GM12878 (cell line): Measurements from ENCODE around the gene FOSL1. TPM values are rescaled to one million over a fixed set of nuclear protein-coding genes. Genes with fewer than 3 reads are reported as not detected.

Experiments used
- ATF3 ChIP-seq: IDR thresholded peaks from 2 replicates; pipeline ENCODE4 v1.6.1; 2011; ENCODE audit warnings: low read depth, mild to moderate bottlenecking, low read length, moderate library complexity, borderline replicate concordance; ENCODE audit errors: extremely low read depth
- BCL11A ChIP-seq: IDR thresholded peaks from 2 replicates; pipeline ENCODE4 v1.6.1; 2011; ENCODE audit warnings: low read depth, low read length
- BMI1 ChIP-seq: fragments of 450-650 bp; IDR thresholded peaks from 2 replicates; pipeline ENCODE4 v1.6.1; 2016; ENCODE audit warnings: mild to moderate bottlenecking, moderate library complexity, borderline replicate concordance
- BRCA1 ChIP-seq: IDR thresholded peaks from 2 replicates; pipeline ENCODE4 v1.6.1; 2011; ENCODE audit warnings: low read depth, low read length, improper control_type of control experiment
- CBFB ChIP-seq: IDR thresholded peaks from 2 replicates; pipeline ENCODE4 v1.6.1; 2016; ENCODE audit warnings: antibody characterized with exemption, low read depth
- CEBPB ChIP-seq, 2 experiments: fragments of 150-350 bp in 1 of 2; IDR thresholded peaks; 2 replicates each; pipeline ENCODE4 v1.6.1; 2012 to 2014; ENCODE audit warnings: low read depth in 2 of 2, low read length in 2 of 2, borderline replicate concordance in 1 of 2, inconsistent platforms in 1 of 2
- CHD2 ChIP-seq: IDR thresholded peaks from 2 replicates; pipeline ENCODE4 v1.6.1; 2011; ENCODE audit warnings: low read depth, low read length, improper control_type of control experiment, borderline replicate concordance
- CTCF ChIP-seq, 3 experiments: IDR thresholded peaks in 2 of 3; conservative IDR thresholded peaks in 1 of 3; 2 replicates each; pipeline ENCODE4 v1.5.1; 2011; ENCODE audit warnings: low read depth in 3 of 3, low read length in 3 of 3, mild to moderate bottlenecking in 3 of 3, control low read depth in 2 of 3, moderate library complexity in 2 of 3, inconsistent platforms in 1 of 3, mixed read lengths in 1 of 3; ENCODE audit not compliant: control insufficient read depth in 2 of 3, insufficient read depth in 1 of 3; ENCODE audit errors: extremely low read depth in 1 of 3
- EGR1 ChIP-seq, 2 experiments: IDR thresholded peaks; 1 replicate in 1 of 2; 2 replicates in 1 of 2; pipeline ENCODE4 v1.6.1; 2011 to 2012; ENCODE audit warnings: low read depth in 2 of 2, low read length in 2 of 2, borderline replicate concordance in 1 of 2, mild to moderate bottlenecking in 1 of 2, moderate library complexity in 1 of 2
- HDAC2 ChIP-seq: fragments of 200-600 bp; sonication (generic); IDR thresholded peaks from 2 replicates; pipeline ENCODE4 v1.6.1; 2017
- HDAC6 ChIP-seq: fragments of 200-600 bp; sonication (generic); IDR thresholded peaks from one replicate; pipeline ENCODE4 v1.8.0; 2017; ENCODE audit warnings: antibody characterized with exemption; ENCODE audit not compliant: unreplicated experiment
- MYB ChIP-seq: fragments of 150-350 bp; IDR thresholded peaks from 2 replicates; pipeline ENCODE4 v1.6.1; 2014; ENCODE audit warnings: mild to moderate bottlenecking, low read depth, low read length, borderline replicate concordance
- NFXL1 ChIP-seq: fragments of 450-650 bp; IDR thresholded peaks from 2 replicates; pipeline ENCODE4 v1.6.1; 2017; ENCODE audit warnings: antibody characterized with exemption, mild to moderate bottlenecking, borderline replicate concordance
- NFYB ChIP-seq: IDR thresholded peaks from 2 replicates; pipeline ENCODE4 v1.6.1; 2011; ENCODE audit warnings: low read depth, mild to moderate bottlenecking, low read length, improper control_type of control experiment, moderate library complexity; ENCODE audit not compliant: insufficient read depth
- NR2F1 ChIP-seq: fragments of 450-650 bp; conservative IDR thresholded peaks from 2 replicates; pipeline ENCODE4 v1.6.1; 2017; ENCODE audit warnings: mild to moderate bottlenecking
- NRF1 ChIP-seq: conservative IDR thresholded peaks from 2 replicates; pipeline ENCODE4 v1.6.1; 2011; ENCODE audit warnings: mild to moderate bottlenecking, low read depth, low read length, improper control_type of control experiment
- POLR2AphosphoS5 ChIP-seq: IDR thresholded peaks from 2 replicates; pipeline ENCODE4 v1.6.1; 2011; ENCODE audit warnings: mild to moderate bottlenecking, low read length, inconsistent platforms
- SMC3 ChIP-seq: IDR thresholded peaks from 2 replicates; pipeline ENCODE4 v1.6.1; 2011; ENCODE audit warnings: low read length, improper control_type of control experiment, borderline replicate concordance
- SREBF1 ChIP-seq: IDR thresholded peaks from 2 replicates; pipeline ENCODE4 v1.6.1; 2012; ENCODE audit warnings: mild to moderate bottlenecking, low read length
- SREBF2 ChIP-seq: IDR thresholded peaks from 2 replicates; pipeline ENCODE4 v1.6.1; 2012; ENCODE audit warnings: mild to moderate bottlenecking, low read length
- SUZ12 ChIP-seq: fragments of 200-600 bp; sonication (generic); IDR thresholded peaks from one replicate; pipeline ENCODE4 v1.6.1; 2018; ENCODE audit warnings: antibody characterized with exemption, mild to moderate bottlenecking; ENCODE audit not compliant: unreplicated experiment
- TCF3 ChIP-seq: IDR thresholded peaks from 2 replicates; pipeline ENCODE4 v1.6.1; 2012; ENCODE audit warnings: low read depth, mild to moderate bottlenecking, low read length, borderline replicate concordance; ENCODE audit not compliant: insufficient read depth
- USF1 ChIP-seq: IDR thresholded peaks from 2 replicates; pipeline ENCODE4 v1.6.1; 2011; ENCODE audit warnings: borderline replicate concordance, low read depth, mild to moderate bottlenecking, moderate library complexity, mixed read lengths, low read length; ENCODE audit not compliant: insufficient read depth; ENCODE audit errors: extremely low read length
- ZNF24 ChIP-seq: fragments of 450-650 bp; IDR thresholded peaks from 2 replicates; pipeline ENCODE4 v1.6.1; 2017; ENCODE audit warnings: antibody characterized with exemption, mild to moderate bottlenecking
- ZZZ3 ChIP-seq: IDR thresholded peaks from 2 replicates; pipeline ENCODE4 v1.6.1; 2011; ENCODE audit warnings: low read depth; ENCODE audit not compliant: control insufficient read depth, insufficient read length
- polyA plus RNA-seq, 11 experiments: library from polyadenylated mRNA; depleted of rRNA in 4 of 11; unstranded in 6 of 11; stranded (reverse) in 5 of 11; fragments of >200 nt; fragmentation: Nextera tagmentation in 4 of 11; fragmentation: Illumina TruSeq in 1 of 11; extraction: Ambion mirVana in 4 of 11; extraction: Trizol in 1 of 11; gene quantifications; 1 replicate in 1 of 11; 2 replicates in 10 of 11; pipeline versions ENCODE4 v1.2.1 to v1.2.3, GENCODE V29; 2011 to 2016; ENCODE audit warnings: inconsistent platforms in 2 of 11, missing spikeins in 2 of 11, low read depth in 1 of 11
- total RNA-seq, 4 experiments: library from RNA; depleted of rRNA in 3 of 4; stranded (reverse); fragments of >200 nt in 3 of 4; fragmentation: Illumina TruSeq in 1 of 4; extraction: Trizol in 1 of 4; gene quantifications; 2 replicates each; pipeline versions ENCODE4 v1.2.1 to v1.2.3, GENCODE V29; 2013 to 2021
- TF ChIP-seq, protein P1 (sequence below): IDR thresholded peaks from 2 replicates; pipeline ENCODE4 v1.6.1; 2012; ENCODE audit warnings: mild to moderate bottlenecking, low read depth, low read length

The FOSL1 gene
- total and polyA plus RNA-seq, 10 of the 15 experiments (the other 5 are each of a cell fraction or from before 2014, with no cell fraction given): 0.82 to 5.4 (median 2.1) TPM

GRCh38 chr11:65884716-65885092 is 15.5 kb downstream of the FOSL1 start (continued):
- TF ChIP-seq CTCF (IDR thresholded peaks at IDR 0.05 in 2 of 3, conservative IDR thresholded peaks at IDR 0.05 in 1 of 3; ENCODE audit: control insufficient read depth in 2 of 3, extremely low read depth in 1 of 3, insufficient read depth in 1 of 3, low read depth in 3 of 3, low read length in 3 of 3) (peak; percentile 99 to 100 (median 100); a peak in 5 of 6 replicates), CBFB (no peak), ATF3 (peak; percentile 27; the same call in 1 of the 2 replicates), BRCA1 (no peak), TCF3 (peak; percentile 35; the same call in 1 of the 2 replicates), HDAC2 (no peak), HDAC6 (no peak), CEBPB (IDR thresholded peaks at IDR 0.05; ENCODE audit: borderline replicate concordance in 1 of 2, low read depth in 2 of 2, low read length in 2 of 2) (no peak), SREBF2 (no peak), SUZ12 (no peak), NRF1 (no peak), BCL11A (no peak), NFXL1 (no peak), ZNF24 (no peak), SREBF1 (no peak), BMI1 (no peak), ZZZ3 (no peak), USF1 (no peak), MYB (no peak), NR2F1 (peak; percentile 77), SMC3 (peak; percentile 99), CHD2 (peak; percentile 60; the same call in 1 of the 2 replicates), EGR1 (IDR thresholded peaks at IDR 0.05; ENCODE audit: borderline replicate concordance in 1 of 2, low read depth in 2 of 2, low read length in 2 of 2) (no peak), NFYB (peak; percentile 61; the same call in 1 of the 2 replicates), POLR2AphosphoS5 (no peak)
- TF ChIP-seq, protein P1, sequence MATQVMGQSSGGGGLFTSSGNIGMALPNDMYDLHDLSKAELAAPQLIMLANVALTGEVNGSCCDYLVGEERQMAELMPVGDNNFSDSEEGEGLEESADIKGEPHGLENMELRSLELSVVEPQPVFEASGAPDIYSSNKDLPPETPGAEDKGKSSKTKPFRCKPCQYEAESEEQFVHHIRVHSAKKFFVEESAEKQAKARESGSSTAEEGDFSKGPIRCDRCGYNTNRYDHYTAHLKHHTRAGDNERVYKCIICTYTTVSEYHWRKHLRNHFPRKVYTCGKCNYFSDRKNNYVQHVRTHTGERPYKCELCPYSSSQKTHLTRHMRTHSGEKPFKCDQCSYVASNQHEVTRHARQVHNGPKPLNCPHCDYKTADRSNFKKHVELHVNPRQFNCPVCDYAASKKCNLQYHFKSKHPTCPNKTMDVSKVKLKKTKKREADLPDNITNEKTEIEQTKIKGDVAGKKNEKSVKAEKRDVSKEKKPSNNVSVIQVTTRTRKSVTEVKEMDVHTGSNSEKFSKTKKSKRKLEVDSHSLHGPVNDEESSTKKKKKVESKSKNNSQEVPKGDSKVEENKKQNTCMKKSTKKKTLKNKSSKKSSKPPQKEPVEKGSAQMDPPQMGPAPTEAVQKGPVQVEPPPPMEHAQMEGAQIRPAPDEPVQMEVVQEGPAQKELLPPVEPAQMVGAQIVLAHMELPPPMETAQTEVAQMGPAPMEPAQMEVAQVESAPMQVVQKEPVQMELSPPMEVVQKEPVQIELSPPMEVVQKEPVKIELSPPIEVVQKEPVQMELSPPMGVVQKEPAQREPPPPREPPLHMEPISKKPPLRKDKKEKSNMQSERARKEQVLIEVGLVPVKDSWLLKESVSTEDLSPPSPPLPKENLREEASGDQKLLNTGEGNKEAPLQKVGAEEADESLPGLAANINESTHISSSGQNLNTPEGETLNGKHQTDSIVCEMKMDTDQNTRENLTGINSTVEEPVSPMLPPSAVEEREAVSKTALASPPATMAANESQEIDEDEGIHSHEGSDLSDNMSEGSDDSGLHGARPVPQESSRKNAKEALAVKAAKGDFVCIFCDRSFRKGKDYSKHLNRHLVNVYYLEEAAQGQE: no peak
